ENCODE measurements around the gene MYCBP2.

GRCh38 chr13:77218274-77218673 lies 108.6 kb downstream of the MYCBP2 start:
- TF ChIP-seq, protein P1, sequence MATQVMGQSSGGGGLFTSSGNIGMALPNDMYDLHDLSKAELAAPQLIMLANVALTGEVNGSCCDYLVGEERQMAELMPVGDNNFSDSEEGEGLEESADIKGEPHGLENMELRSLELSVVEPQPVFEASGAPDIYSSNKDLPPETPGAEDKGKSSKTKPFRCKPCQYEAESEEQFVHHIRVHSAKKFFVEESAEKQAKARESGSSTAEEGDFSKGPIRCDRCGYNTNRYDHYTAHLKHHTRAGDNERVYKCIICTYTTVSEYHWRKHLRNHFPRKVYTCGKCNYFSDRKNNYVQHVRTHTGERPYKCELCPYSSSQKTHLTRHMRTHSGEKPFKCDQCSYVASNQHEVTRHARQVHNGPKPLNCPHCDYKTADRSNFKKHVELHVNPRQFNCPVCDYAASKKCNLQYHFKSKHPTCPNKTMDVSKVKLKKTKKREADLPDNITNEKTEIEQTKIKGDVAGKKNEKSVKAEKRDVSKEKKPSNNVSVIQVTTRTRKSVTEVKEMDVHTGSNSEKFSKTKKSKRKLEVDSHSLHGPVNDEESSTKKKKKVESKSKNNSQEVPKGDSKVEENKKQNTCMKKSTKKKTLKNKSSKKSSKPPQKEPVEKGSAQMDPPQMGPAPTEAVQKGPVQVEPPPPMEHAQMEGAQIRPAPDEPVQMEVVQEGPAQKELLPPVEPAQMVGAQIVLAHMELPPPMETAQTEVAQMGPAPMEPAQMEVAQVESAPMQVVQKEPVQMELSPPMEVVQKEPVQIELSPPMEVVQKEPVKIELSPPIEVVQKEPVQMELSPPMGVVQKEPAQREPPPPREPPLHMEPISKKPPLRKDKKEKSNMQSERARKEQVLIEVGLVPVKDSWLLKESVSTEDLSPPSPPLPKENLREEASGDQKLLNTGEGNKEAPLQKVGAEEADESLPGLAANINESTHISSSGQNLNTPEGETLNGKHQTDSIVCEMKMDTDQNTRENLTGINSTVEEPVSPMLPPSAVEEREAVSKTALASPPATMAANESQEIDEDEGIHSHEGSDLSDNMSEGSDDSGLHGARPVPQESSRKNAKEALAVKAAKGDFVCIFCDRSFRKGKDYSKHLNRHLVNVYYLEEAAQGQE (IDR thresholded peaks at IDR 0.05; ENCODE audit: low read depth, low read length): no peak
- TF ChIP-seq USF2 (IDR thresholded peaks at IDR 0.05; ENCODE audit: borderline replicate concordance, low read depth, low read length) (no peak), POLR2AphosphoS5 (IDR thresholded peaks at IDR 0.05; ENCODE audit: low read depth, low read length) (no peak), NRF1 (IDR thresholded peaks at IDR 0.05; ENCODE audit: low read depth, low read length) (no peak), FOXJ3 (CRISPR knock-in tag; IDR thresholded peaks at IDR 0.05) (no peak)
- TF ChIP-seq, protein P2, sequence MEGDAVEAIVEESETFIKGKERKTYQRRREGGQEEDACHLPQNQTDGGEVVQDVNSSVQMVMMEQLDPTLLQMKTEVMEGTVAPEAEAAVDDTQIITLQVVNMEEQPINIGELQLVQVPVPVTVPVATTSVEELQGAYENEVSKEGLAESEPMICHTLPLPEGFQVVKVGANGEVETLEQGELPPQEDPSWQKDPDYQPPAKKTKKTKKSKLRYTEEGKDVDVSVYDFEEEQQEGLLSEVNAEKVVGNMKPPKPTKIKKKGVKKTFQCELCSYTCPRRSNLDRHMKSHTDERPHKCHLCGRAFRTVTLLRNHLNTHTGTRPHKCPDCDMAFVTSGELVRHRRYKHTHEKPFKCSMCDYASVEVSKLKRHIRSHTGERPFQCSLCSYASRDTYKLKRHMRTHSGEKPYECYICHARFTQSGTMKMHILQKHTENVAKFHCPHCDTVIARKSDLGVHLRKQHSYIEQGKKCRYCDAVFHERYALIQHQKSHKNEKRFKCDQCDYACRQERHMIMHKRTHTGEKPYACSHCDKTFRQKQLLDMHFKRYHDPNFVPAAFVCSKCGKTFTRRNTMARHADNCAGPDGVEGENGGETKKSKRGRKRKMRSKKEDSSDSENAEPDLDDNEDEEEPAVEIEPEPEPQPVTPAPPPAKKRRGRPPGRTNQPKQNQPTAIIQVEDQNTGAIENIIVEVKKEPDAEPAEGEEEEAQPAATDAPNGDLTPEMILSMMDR (IDR thresholded peaks at IDR 0.05): no peak
